ENCODE data around the gene CSNK2A1. TPM values are rescaled to one million over a fixed set of nuclear protein-coding genes. Genes with fewer than 3 reads are reported as not detected.
"Not testable (repeated sequence)": the region's sequence is repeated elsewhere in the genome, so short reads cannot be mapped to it uniquely, and the experiment has no call there.

CSNK2A1 gene
- total RNA-seq, 8 experiments from 2014 or later: 107 to 180 (median 148) TPM

DNA sequence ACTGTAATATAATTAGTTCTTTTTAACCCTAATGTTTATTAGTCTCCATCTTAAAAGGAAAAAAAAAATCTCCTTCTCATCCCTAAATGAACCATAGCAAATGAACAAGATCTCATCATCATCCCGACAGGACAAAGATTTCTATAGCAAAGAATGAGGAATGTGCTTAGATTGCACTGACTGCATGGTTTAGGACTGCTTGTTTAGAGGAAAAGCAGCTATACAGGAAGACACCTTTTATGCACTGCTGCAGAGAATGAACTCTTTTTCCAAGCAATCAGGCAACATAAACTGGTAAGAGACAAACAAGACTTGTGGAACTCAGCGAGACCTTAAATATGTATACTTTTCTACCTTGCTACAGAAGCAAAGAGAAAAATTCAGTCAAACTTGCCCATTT, 26.8 kb downstream of the CSNK2A1 start:
- ATAC-seq (replicated peaks in 6 of 8): peak in 2 of 8 experiments; percentile 51 to 89
- in situ Hi-C loops (cut with MboI; ENCODE audit: low pct_unique_long_range_greater_than_20kb in 2 of 9, low sequenced_read_pairs in 9 of 9, unreplicated experiment in 9 of 9): no loop called here
- Histone ChIP-seq H3K27ac (no peak overlapping the region), H3K4me1 (replicated peaks in 1 of 2) (no peaks in the 10 kb centered on the region), H3K4me3 (no peak overlapping the region)
- WGBS, 10 experiments: 71 to 100% (median 90%) methylated on average over 1 to 2 of the region's 2 CpGs; no CpG with 5 or more reads in 1 of the 10 experiments

DNA sequence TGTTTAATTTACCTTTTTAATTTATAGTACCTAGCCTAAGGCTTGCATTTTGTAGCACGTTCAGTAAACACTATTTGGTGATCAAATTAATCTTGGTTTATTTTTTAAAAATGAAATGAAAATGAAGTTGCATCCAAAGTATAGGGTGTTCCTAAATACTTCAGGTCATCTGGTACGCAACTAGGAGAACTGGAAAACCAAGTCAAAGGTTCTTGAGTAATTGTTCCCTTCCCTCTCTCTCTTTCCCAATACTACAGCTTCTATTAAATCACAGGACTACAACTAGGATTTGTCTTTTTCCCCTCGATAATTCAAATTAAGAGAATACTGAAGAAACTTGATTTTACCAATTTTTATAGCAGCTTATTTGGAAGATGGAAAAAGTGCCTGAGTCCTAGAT, 27.9 kb downstream of the CSNK2A1 start:
- ATAC-seq (replicated peaks in 6 of 8): no peak
- Histone ChIP-seq H3K27ac (no peak overlapping the region), H3K4me1 (replicated peaks in 1 of 2) (no peaks in the 10 kb centered on the region), H3K4me3 (no peak overlapping the region)
- WGBS, 10 experiments: 65 to 100% (median 89%) methylated on average over 1 to 3 of the region's 3 CpGs
- in situ Hi-C loops (cut with MboI; ENCODE audit: low pct_unique_long_range_greater_than_20kb in 2 of 9, low sequenced_read_pairs in 9 of 9, unreplicated experiment in 9 of 9): no loop called here

DNA sequence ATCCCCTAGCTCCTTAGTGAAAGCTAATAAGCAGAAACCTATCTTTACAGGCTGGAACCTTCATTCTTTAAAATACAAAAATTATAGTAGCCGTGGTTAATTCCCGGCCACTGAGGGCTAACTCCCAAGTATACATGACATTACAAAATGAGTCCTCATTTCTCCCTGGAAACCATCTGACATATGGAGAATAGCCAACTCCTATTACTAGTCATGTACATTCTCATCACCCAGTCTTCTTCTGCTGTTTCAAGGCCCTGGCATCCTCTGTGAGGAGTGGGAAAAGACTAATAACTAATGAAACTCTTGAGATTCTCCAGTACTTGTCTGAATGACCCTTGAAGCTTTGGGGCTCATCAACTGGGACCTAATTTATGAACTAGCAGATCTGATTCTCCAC, 30.2 kb downstream of the CSNK2A1 start:
- 58 to 100% (median 96%) methylated on average over 2 of the region's 2 CpGs; no CpG with 5 or more reads in 2 of the 10 experiments for WGBS, 10 experiments
- H3K27ac ChIP-seq: no peak overlapping the region
- H3K4me1 ChIP-seq (replicated peaks in 1 of 2): no peaks in the 10 kb centered on the region
- H3K4me3 ChIP-seq: no peak overlapping the region
- in situ Hi-C loops (cut with MboI; ENCODE audit: low pct_unique_long_range_greater_than_20kb in 2 of 9, low sequenced_read_pairs in 9 of 9, unreplicated experiment in 9 of 9): no loop called here
- peak in 3 of 8 experiments; percentile 35 to 44 (median 39) for ATAC-seq (replicated peaks in 6 of 8)

DNA sequence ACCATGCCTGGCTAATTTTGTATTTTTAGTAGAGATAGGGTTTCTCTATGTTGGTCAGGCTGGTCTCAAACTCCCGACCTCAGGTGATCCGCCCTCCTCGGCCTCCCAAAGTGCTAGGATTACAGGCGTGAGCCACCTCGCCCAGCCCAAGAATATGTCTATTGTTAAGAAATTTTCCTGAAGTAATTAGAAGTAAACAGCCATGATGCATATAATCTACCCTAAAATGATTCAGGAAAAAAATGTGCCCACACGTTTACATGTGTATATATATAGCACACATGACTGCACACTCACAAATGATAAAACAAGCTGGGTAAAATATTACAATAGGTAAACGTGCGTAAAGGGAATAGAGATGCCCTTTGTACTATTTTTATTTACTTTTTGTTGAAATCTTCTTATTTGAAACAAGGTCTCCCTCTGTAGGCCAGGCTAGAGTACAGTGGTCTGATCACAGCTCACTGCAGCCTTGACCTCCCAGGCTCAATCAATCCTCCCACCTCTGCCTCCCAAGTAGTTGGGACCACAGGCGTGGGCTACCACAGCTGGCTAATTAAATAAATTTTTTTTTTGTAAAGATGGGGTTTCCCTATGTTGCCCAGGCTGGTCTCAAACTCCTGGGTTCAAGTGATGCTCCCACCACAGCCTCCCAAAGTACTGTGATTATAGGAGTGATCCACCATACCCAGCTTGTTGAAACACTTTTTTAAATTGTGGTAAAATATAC, 33.1 kb downstream of the CSNK2A1 start:
- in situ Hi-C loops (cut with MboI; ENCODE audit: low pct_unique_long_range_greater_than_20kb in 2 of 9, low sequenced_read_pairs in 9 of 9, unreplicated experiment in 9 of 9): not testable (repeated sequence)

DNA sequence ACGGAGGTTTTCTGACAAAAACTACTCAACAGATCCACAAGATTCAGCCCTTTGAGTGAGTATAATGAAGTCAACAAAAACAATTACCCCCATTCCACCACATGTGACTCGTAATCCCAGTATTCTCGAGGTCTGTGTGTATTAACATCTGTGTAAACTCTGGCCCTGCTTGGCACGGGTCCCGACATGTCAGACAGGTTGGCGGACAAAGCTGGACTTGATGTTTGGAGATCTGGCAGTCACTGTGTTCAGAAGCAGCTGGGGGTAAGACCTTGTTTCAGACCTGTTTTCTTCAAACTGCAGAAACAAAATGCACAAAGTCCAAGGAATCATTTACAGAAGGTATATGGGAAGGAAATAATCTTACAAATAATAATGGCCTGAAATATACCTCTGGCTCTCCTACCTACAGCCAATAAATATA, 35.2 kb downstream of the CSNK2A1 start:
- H3K4me3 ChIP-seq; H3K4me1 ChIP-seq (replicated peaks in 1 of 2); in situ Hi-C loops (cut with MboI; ENCODE audit: low pct_unique_long_range_greater_than_20kb in 2 of 9, low sequenced_read_pairs in 9 of 9, unreplicated experiment in 9 of 9); H3K27ac ChIP-seq: not testable (repeated sequence)
- 40 to 100% (median 96%) methylated on average over 1 to 2 of the region's 6 CpGs; no CpG with 5 or more reads in 3 of the 10 experiments for WGBS, 10 experiments
- ATAC-seq (replicated peaks in 6 of 8): peak in 1 of 8 experiments; percentile 49

More for the DNA sequence above, 33.1 kb downstream of the CSNK2A1 start:
- WGBS, 10 experiments: 73 to 100% (median 93%) methylated on average over 1 to 7 of the region's 9 CpGs; no CpG with 5 or more reads in 4 of the 10 experiments
- H3K4me3 ChIP-seq; ATAC-seq (replicated peaks in 6 of 8); H3K4me1 ChIP-seq (replicated peaks in 1 of 2); H3K27ac ChIP-seq: not testable (repeated sequence)

DNA sequence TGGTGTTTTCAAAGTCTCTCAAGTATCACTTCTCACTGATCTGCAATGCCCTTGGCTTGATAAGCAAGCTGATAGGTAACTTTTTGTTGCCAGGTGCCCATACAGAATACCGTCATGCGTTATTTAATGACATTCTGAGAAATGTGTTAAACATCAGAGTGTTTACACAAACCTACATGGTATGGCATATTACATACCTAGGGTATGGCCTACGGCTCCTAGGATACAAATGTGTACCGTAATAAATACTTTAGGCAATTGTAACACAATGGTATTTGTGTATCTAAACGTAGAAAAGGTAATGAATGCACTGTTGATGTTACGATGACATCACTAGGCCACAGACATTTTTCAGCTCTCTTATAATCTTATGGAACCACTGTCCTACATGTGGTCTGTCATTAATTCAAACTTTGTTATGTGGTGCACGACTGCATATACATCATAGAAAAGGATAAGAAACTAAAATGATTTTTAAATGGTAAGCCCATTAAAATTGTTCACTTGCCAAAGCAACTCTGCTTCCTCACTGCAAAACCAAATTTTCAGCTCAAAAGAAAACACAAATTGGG, 35.7 kb downstream of the CSNK2A1 start:
- WGBS, 10 experiments: 74 to 100% (median 94%) methylated on average over 1 to 7 of the region's 7 CpGs; no CpG with 5 or more reads in 1 of the 10 experiments
- in situ Hi-C loops (cut with MboI; ENCODE audit: low pct_unique_long_range_greater_than_20kb in 2 of 9, low sequenced_read_pairs in 9 of 9, unreplicated experiment in 9 of 9): no loop called here
- ATAC-seq (replicated peaks in 6 of 8): peak in 2 of 8 experiments; percentile 29 to 81
- no peak overlapping the region for H3K4me3 ChIP-seq
- H3K4me1 ChIP-seq (replicated peaks in 1 of 2): no peaks in the 10 kb centered on the region
- no peak overlapping the region for H3K27ac ChIP-seq

DNA sequence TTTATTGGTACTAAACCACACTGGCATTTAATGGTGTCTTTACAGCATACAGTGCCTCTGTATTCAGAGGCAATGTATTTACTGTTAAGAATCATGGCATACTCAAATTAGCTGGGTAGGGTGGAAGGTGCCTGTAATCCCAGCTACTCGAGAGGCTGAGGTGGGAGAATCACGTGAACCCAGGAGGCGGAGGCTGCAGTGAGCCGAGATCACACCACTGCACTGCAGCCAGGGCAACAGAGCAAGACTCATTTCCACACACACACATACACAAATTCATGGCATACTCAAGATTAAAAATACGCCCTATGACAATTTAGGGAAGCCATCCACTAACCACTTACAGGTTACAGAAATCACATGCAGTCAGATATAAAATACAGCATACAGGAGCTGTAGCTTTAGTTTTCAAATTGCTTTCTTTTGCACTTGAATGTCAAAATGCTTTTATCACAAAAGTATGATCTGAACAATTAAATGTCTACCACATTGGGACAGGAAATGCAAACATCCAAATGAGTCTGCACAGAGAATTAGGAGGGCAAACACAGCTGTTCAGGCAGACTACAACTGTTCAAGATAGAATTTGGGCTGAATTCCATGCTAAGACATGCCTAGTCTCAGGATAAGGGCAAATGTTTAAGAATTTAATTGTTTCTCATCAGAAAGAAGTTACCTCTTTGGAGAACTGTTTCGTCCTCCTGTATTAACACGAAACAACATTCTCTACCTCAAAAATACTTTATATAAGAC, 36.4 kb downstream of the CSNK2A1 start:
- peak in 2 of 8 experiments; percentile 34 to 35 for ATAC-seq (replicated peaks in 6 of 8)
- H3K27ac ChIP-seq: no peak overlapping the region
- no peaks in the 10 kb centered on the region for H3K4me1 ChIP-seq (replicated peaks in 1 of 2)
- H3K4me3 ChIP-seq: no peak overlapping the region
- in situ Hi-C loops (cut with MboI; ENCODE audit: low pct_unique_long_range_greater_than_20kb in 2 of 9, low sequenced_read_pairs in 9 of 9, unreplicated experiment in 9 of 9): no loop called here
- WGBS, 10 experiments: 79 to 100% (median 92%) methylated on average over 2 to 7 of the region's 7 CpGs; no CpG with 5 or more reads in 3 of the 10 experiments

DNA sequence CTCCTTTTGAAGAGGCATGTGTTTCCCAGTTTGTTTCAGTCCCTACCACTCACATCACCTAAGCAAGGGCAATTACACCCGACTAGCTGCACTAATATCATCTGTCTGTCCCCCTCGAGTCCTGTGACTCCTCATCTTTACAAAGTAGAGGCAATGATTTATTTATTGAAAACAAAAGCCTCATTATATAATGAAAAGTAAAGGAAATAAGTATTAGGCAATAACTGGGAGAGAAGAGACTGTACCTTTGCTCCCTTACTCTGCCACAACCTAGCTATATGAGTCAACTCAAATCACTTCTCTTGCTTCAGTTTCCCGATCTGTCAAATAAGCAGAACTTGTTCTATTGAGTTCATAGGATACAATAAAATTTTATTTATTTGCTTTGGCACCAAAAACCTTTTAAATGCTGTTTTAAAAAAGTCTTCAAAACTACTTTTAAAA, 38.9 kb downstream of the CSNK2A1 start:
- H3K27ac ChIP-seq: no peak overlapping the region
- 60 to 100% (median 90%) methylated on average over 1 to 3 of the region's 3 CpGs; no CpG with 5 or more reads in 1 of the 10 experiments for WGBS, 10 experiments
- no peaks in the 10 kb centered on the region for H3K4me1 ChIP-seq (replicated peaks in 1 of 2)
- ATAC-seq (replicated peaks in 6 of 8): no peak
- no peak overlapping the region for H3K4me3 ChIP-seq
- in situ Hi-C loops (cut with MboI; ENCODE audit: low pct_unique_long_range_greater_than_20kb in 2 of 9, low sequenced_read_pairs in 9 of 9, unreplicated experiment in 9 of 9): no loop called here

DNA sequence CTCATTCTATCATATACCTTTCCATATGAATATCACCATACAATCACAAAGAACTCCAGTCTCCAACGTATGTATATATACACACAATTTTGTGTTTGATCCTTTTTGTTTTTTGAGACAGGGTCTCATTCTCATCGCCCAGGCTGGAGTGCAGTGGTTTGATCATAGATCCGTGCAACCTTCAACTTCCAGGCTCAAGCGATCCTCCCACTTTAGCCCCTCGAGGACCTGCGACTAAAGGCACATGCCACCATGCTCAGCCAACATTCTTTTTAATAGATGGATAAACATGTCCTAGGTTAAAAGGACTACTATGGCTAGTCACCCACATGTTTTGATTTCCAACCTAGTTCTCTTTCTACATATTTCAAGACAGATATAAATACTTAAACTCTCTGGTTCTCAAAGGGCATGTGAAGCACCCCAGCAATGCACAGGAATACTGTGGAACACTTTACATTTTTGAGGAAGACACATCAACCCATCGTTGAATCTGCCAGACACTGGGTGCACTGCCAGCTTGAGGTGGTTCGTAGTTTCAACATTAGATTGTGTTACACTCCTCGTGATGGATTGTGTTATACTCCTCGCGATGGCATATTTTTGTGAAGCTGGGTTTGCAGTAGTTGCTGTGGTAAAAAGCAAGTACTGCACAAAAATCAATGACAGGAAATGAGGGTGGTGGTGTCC, 40.4 kb downstream of the CSNK2A1 start:
- in situ Hi-C loops (cut with MboI; ENCODE audit: low pct_unique_long_range_greater_than_20kb in 2 of 9, low sequenced_read_pairs in 9 of 9, unreplicated experiment in 9 of 9): no loop called here
- ATAC-seq (replicated peaks in 6 of 8): no peak
- WGBS, 10 experiments: 80 to 100% (median 95%) methylated on average over 1 to 10 of the region's 11 CpGs; no CpG with 5 or more reads in 1 of the 10 experiments

DNA sequence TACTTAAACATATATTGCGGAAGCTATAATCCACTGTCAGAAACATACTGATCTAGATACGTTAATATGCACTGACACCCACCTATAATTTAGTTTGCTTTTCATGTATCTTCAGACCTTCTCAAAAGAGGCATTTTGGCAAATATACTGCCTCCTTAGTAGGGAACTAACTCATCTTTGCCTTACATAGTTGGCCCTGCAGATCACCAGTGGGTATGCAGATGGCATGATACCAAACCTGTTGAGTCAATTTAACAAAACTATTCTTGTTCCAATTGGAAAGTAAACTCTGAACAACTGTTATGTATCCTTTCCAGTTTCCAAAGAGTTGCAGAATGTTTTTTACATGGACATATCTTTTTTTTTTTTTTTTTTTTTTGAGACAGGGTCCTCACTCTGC, 45.6 kb downstream of the CSNK2A1 start:
- no peak overlapping the region for H3K27ac ChIP-seq
- WGBS, 10 experiments: 100% methylated on average over 1 to 2 of the region's 2 CpGs; no CpG with 5 or more reads in 3 of the 10 experiments
- peaks cover 9 to 21% of the 10 kb centered on the region in 2 donors for H3K4me1 ChIP-seq (replicated peaks in 1 of 2)
- no peak for ATAC-seq (replicated peaks in 6 of 8)
- in situ Hi-C loops (cut with MboI; ENCODE audit: low pct_unique_long_range_greater_than_20kb in 2 of 9, low sequenced_read_pairs in 9 of 9, unreplicated experiment in 9 of 9): no loop called here
- no peak overlapping the region for H3K4me3 ChIP-seq

More for the DNA sequence above, 40.4 kb downstream of the CSNK2A1 start:
- Histone ChIP-seq H3K4me3 (no peak overlapping the region), H3K27ac (no peak overlapping the region), H3K4me1 (replicated peaks in 1 of 2) (no peaks in the 10 kb centered on the region)

DNA sequence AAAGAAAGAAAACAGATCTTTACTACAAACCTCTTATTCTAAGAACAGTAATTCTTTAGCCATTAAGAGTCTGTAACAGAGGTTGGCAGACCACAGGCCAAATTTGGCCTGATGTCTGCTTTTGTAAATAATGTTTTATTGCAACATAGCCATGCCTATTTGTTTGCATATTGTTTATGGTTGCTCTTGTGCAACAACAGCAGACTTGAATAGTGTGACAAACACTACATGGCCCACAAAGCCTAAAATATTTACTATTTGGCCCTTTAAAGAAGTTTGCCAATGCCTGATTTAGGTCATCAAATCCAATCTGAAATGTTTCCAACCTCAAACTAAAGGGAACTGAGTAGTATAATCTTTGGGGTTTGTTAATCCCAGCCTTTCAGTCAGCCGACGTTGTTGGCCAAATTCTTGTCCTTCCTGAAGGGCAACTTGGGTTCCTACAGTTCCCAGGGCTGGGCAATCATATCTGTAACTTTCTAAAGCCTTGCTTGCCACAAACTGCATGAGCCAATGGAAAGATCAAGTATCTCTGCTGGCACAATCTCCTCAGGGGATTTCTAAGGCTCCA, 47.4 kb downstream of the CSNK2A1 start:
- H3K4me1 ChIP-seq (replicated peaks in 1 of 2): peaks cover 9 to 21% of the 10 kb centered on the region in 2 donors
- 0 to 83% (median 60%) methylated on average over 1 to 2 of the region's 2 CpGs; no CpG with 5 or more reads in 1 of the 10 experiments for WGBS, 10 experiments
- in situ Hi-C loops (cut with MboI; ENCODE audit: low pct_unique_long_range_greater_than_20kb in 2 of 9, low sequenced_read_pairs in 9 of 9, unreplicated experiment in 9 of 9): no loop called here
- peak overlapping the region in 1 of 2 donors; percentile 27 for H3K27ac ChIP-seq
- ATAC-seq (replicated peaks in 6 of 8): peak in 3 of 8 experiments; percentile 25 to 94 (median 75)
- no peak overlapping the region for H3K4me3 ChIP-seq

DNA sequence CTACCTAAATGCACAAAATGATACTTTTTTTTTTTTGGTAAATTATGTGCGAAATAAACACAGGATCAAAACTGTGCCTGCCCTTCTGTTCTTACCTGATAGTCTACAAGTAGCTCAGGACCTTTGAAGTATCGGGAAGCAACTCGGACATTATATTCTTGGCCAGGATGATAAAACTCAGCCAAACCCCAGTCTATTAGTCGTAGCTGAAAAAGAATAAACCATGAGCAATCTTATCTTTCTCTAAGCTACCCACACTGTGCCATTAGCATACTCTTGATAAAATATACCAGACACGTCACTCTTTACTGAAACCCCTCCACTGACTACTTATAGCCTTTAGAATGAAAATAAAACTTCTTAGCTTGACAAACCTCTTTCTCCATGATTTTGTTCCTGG, 51.4 kb downstream of the CSNK2A1 start:
- H3K4me3 ChIP-seq: no peak overlapping the region
- peaks cover 9 to 21% of the 10 kb centered on the region in 2 donors for H3K4me1 ChIP-seq (replicated peaks in 1 of 2)
- ATAC-seq (replicated peaks in 6 of 8): no peak
- in situ Hi-C loops (cut with MboI; ENCODE audit: low pct_unique_long_range_greater_than_20kb in 2 of 9, low sequenced_read_pairs in 9 of 9, unreplicated experiment in 9 of 9): no loop called here
- H3K27ac ChIP-seq: no peak overlapping the region
- WGBS, 10 experiments: 92 to 100% (median 100%) methylated on average over 1 to 5 of the region's 5 CpGs
